GM12864 (cell line): Measurements from ENCODE around the gene CAMK4.
A peak's percentile ranks its signal among the peaks of the same experiment; 100 is the strongest.

Experiments used
- DNase-seq: peaks from one replicate; pipeline ENCODE4 v3.0.0-alpha.2; 2011; ENCODE audit warnings: low read depth
- H3K4me3 ChIP-seq: 2 replicates; pipeline ENCODE4 v1.5.1; 2011; ENCODE audit warnings: mild to moderate bottlenecking, low read depth, low read length, control low read depth
- TF ChIP-seq, protein P1 (sequence below): IDR thresholded peaks from 2 replicates; pipeline ENCODE4 v1.5.1; 2011; ENCODE audit warnings: low read depth, mild to moderate bottlenecking, moderate library complexity, low read length, control low read depth, inconsistent platforms; ENCODE audit errors: missing control alignments

Gene CAMK4

DNA sequence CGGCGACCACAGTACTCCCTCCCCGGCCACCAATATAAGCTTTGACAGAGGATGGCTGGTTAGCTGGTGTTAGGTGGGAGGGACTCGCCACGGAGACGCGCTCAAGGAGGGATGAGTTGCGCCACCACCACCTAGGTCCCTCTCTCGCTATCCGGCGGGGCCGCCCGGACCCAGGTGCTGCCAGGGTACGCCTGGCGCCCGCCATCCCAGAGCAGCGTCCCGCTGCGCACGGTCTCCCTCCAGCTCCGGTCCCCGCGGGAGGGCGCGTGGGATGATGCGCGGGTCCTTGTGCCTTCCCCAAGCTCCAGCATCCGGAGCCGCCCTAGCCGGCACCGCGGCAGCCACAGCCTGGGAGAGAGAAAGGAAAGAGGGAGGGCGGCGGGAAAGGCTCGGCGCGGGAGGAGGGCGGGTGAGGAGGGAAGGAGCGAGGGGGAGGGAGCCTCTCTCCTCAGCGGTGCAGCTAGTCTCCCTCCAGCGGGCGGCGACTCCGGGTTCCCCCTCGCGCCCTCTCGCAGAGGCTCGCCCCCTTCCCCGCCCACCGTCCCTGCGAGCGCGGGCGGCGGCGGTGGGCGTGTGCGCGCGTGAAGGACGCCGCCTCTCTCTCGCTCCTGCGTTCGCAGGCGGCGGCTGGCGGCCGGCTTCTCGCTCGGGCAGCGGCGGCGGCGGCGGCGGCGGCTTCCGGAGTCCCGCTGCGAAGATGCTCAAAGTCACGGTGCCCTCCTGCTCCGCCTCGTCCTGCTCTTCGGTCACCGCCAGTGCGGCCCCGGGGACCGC lies at the start of gene CAMK4:
Gene CAMK4, plus strand, starts transcription at position 598 of the 774 bp plus-strand sequence. Its CDS starts 100 bp downstream, at position 698.
- TF ChIP-seq, protein P1, sequence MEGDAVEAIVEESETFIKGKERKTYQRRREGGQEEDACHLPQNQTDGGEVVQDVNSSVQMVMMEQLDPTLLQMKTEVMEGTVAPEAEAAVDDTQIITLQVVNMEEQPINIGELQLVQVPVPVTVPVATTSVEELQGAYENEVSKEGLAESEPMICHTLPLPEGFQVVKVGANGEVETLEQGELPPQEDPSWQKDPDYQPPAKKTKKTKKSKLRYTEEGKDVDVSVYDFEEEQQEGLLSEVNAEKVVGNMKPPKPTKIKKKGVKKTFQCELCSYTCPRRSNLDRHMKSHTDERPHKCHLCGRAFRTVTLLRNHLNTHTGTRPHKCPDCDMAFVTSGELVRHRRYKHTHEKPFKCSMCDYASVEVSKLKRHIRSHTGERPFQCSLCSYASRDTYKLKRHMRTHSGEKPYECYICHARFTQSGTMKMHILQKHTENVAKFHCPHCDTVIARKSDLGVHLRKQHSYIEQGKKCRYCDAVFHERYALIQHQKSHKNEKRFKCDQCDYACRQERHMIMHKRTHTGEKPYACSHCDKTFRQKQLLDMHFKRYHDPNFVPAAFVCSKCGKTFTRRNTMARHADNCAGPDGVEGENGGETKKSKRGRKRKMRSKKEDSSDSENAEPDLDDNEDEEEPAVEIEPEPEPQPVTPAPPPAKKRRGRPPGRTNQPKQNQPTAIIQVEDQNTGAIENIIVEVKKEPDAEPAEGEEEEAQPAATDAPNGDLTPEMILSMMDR, result no peak
- DNase-seq, result no peak

DNA sequence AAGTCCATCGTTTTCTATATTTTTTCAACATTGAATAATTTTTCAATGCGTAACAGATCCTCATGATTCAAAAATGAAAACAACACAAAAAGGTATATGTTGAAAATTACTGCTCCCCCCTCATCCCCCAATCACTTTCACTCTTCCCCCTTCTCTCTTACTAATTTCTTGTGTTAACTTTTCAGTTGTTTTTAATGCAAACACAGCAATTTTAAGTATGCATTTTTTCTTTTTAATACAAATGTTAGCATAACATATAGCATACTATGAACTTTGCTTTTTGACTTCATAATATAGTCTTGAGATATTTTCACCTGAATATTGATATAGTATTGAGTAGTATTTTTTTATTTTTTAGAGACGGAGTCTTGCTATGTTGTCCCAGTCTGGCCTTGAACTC lies 41.1 kb upstream of the CAMK4 start:
- no peak overlapping the region for H3K4me3 ChIP-seq
- TF ChIP-seq, protein P1, result no peak
- DNase-seq, result no peak

More for the DNA sequence above, at the start of gene CAMK4:
- peak within 1 kb of the TSS; percentile 67 for H3K4me3 ChIP-seq

DNA sequence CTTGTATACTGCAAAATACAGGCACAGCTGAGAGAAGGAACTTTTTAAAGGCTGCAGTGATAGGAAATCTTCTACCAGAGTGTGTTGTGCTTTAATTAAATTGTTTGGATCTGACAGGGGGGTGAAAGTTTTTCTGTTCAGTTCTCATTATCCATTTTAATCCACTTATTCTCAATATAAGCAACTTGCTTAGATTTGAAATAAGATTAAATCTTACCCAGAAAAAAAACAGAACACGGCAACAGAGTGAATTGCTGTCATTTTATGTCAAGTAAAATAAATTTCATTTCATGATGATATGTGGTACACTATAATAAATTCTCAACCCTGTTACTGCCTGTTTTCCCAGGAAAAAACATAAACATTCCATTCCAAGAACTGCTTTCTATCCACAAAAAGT lies 37.1 kb upstream of the CAMK4 start:
- no peak overlapping the region for H3K4me3 ChIP-seq
- DNase-seq, result no peak
- TF ChIP-seq, protein P1, result no peak

DNA sequence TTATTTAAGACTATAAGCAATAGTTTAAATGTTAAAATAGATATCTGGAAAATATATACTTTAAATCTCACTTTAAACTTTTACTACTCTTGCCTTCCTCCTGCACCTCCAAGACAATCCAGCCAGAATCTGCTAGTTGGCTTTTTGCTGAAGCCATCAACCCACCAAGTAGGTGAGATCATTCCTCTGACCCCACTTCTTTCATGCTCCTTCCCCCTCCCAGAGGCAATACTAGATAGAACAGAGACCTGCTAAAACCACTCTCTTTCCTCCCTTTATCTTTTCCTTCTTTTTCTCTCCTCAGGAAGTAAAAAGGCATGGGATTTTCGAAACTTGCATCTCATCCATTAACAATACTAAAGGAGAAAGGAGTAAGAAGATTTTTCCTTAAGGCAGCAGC lies 30.1 kb upstream of the CAMK4 start:
- no peak overlapping the region for H3K4me3 ChIP-seq
- TF ChIP-seq, protein P1, result no peak
- no peak for DNase-seq

DNA sequence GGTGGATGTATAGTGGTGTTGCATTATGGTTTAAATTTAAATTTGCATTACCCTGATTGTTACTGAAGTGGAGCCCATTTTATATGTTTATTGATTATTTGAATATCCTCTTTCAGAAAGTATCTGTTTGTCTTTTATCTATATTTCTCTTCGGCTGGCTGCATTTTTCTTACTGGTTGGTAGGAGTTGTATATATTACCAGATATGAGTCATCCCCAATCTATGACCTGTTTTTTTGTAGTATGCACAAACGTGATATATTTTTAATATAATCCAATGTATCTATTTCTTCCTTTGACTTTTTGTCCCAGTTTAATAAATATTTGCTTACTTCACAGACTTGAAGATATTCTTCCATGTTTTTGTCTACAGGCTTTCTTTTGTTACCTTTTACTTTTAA lies 29.3 kb upstream of the CAMK4 start:
- DNase-seq, result no peak
- no peak overlapping the region for H3K4me3 ChIP-seq
- TF ChIP-seq, protein P1, result no peak

DNA sequence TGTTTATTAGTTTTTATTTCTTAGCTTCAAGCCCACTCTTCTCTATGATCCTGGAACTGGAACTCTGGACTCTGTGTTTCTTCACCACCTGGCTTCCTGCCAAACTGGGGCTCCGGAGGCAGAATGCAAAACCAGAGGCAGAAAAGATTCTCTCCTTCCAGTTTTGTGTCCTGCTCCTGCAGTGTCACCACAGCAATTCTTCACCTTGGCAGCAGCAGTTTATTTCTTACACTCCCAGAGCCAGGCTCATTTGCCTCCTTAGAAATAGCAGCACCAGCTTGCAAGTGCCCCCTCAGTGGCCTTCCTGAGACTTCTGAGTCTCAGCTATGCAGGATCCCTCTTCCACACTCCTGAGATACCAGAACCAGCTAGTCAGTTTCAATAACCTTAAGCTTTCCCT lies 26.7 kb upstream of the CAMK4 start:
- DNase-seq, result no peak
- TF ChIP-seq, protein P1, result no peak
- H3K4me3 ChIP-seq, result no peak overlapping the region
